GM23338 (cell line): ENCODE results near the gene PEX12.

Experiments used
- CREB1 ChIP-seq: fragments of 250-450 bp; sonication (Bioruptor Pico); IDR thresholded peaks from 2 replicates; pipeline ENCODE4 v1.5.0; 2020; ENCODE audit warnings: low read depth, mild to moderate bottlenecking, moderate library complexity
- CTCF ChIP-seq, 2 experiments: fragments of 200-600 bp in 1 of 2; sonication (generic) in 1 of 2; conservative IDR thresholded peaks; 2 replicates each; pipeline versions ENCODE4 v1.5.1 to v1.6.1; 2016 to 2017; ENCODE audit warnings: antibody characterized with exemption in 2 of 2, low read depth in 2 of 2, mild to moderate bottlenecking in 2 of 2, moderate library complexity in 1 of 2
- POLR2AphosphoS5 ChIP-seq: IDR thresholded peaks from 2 replicates; pipeline ENCODE4 v1.6.1; 2016; ENCODE audit warnings: antibody characterized with exemption, low read depth

- TF ChIP-seq CTCF (conservative IDR thresholded peaks at IDR 0.05; ENCODE audit: low read depth in 2 of 2) (no peak), POLR2AphosphoS5 (no peak), CREB1 (CRISPR knock-in tag) (no peak)
These were observed 17.7 kb downstream of the PEX12 start, which contains the start of gene SLFN14 for GRCh38 chr17:35560703-35561102.
